Frontal cortex (tissue), 4 donors: ENCODE data around the gene PALB2. TPM values are rescaled to one million over a fixed set of nuclear protein-coding genes. Genes with fewer than 3 reads are reported as not detected.

Source experiments
- DNase-seq, 2 donors: peaks; one replicate each; pipeline ENCODE4 v3.0.0; 2012; ENCODE audit warnings: low spot score in 2 of 2
- FAIRE-seq: peaks from 2 replicates; lab custom pipeline; 2012; peaks lifted over from hg19 to GRCh38; lab: Jason Lieb, UNC
- total RNA-seq: library from RNA; depleted of rRNA; stranded (reverse); fragments of >200 nt; gene quantifications from one replicate; pipeline ENCODE4 v1.2.3, GENCODE V29; 2014
- donor health status: control.
- donor health status: control.
- donor health status: control.

The PALB2 gene
- total RNA-seq, 1 donor from 2014 or later = 21.6 TPM

DNA sequence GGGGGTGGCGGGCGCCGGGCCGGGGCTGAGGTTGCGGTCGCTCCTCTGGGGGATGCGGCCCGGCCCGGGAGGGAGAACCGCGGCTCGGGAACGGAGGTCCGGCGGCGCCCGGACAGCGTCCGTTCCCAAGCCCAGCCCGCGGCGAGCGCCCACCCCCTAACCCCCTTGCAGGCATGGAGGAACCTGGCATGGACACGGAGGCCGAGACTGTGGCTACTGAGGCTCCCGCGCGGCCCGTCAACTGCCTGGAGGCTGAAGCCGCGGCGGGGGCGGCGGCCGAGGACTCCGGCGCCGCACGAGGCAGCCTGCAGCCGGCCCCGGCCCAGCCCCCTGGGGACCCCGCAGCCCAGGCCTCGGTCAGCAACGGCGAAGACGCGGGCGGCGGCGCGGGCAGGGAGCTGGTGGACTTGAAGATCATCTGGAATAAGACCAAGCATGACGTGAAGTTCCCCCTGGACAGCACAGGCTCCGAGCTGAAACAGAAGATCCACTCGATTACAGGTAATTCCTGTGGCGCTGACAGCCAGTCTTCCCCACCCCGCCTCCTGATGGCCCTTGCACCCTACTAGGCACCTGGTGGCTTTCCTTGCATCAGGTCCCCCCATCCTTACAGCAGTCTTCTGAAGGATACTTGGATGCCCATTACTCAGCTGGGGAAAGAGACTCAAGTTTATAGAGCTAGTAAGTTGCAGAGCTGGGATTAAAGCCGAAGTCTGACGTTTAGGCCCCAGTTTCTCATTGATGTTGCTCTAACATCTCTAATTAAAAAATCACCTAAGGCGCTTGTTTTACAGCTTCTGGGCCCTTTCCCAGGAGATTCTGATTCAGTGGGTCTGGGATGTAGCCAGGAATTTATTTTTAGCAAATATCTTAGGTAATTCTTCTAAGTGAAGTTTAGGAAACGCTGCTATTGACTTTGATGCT lies 83.1 kb downstream of the PALB2 start:
- no peak for DNase-seq
- no peak for FAIRE-seq

DNA sequence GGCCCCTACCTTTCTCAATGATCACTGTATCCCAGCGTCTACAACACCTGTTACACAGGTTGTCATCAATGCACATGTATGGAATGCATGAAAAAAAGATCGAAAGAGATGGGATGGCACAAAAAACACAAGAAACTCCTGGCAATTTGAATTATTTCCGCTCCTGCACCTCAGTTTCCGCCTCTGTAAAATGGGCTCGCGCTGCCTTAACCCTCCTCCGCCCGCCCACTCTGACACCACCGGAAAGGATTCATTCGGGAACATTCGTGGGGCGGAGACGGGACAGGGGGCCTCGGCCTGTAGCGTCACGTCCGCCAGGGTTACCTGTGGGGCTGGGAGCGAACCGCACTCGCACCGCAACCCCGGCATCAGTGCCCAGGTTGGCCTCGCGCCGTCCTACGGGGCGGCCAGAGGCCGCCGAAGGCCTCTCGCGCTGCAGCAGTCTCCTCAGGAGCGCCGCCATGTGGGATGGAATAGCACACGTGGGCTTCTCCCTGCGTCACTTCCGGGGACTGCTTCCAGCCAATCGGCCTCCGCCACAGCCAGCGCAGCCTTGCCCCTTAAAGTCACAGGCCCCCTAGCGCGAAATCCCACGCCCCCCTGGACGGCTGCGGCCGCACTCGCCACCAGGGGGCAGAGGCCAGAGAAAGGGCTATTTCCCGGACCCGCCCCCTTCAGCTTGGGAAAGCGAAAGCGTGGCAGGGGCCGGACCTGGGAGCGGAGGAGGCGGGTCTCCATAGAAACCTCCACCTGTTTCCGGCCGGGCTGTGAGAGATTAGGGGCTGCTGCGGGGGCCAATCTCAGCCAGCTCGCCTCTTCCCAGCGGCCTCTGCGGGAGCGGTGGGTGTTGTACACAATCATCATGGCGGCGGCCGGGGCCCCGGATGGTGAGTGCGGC lies 84.0 kb downstream of the PALB2 start, which contains the start of the genes EARS2 and UBFD1:
Gene EARS2, minus strand, starts transcription at position 470 of the 898 bp plus-strand sequence. Its CDS starts 7 bp downstream, at position 463.
Gene UBFD1, plus strand, starts transcription at position 847 of the 898 bp plus-strand sequence. Its CDS starts 16 bp downstream, at position 863.
- DNase-seq = peak; percentile 94 to 96
- FAIRE-seq = no peak

DNA sequence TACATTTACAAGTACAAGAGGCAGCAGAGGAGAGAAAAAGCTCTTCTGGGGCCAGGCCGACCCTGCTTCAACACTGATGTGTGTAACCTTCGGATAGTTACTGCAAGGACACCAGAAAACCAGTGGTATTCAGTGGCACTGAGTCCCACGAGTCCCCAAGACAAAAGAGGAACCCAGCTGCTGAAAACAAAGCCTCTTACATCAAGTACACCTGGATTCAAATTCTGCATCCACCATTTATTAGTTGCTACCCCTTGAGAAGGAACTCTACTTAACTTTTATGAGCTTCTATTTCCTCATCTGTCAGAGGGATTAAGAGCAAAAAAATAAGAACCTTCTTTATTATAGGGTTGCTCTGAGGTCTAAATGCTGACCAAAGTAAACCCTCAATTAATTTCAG lies 86.6 kb downstream of the PALB2 start:
- FAIRE-seq (no peak), DNase-seq (no peak)

Other genes starting within 250 kb of the PALB2 start
- 16.7 TPM for gene COG7, start 188.1 kb downstream of the PALB2 start, total RNA-seq
- 17.9 TPM for gene GGA2, start 130.8 kb downstream of the PALB2 start, total RNA-seq
- 33.0 TPM for gene EARS2, start 84.0 kb downstream of the PALB2 start, total RNA-seq
- gene UBFD1, start 83.6 kb downstream of the PALB2 start, total RNA-seq = 53.0 TPM
- 108 TPM for gene NDUFAB1, start 45.0 kb downstream of the PALB2 start, total RNA-seq
- 75.0 TPM for gene DCTN5, start 156 bp upstream of the PALB2 start, total RNA-seq
- 1.6 TPM for gene PLK1, start 37.6 kb upstream of the PALB2 start, total RNA-seq
- gene ERN2, start 71.9 kb upstream of the PALB2 start, total RNA-seq = not detected
- 1.2 TPM for gene CHP2, start 113.7 kb upstream of the PALB2 start, total RNA-seq
- gene PRKCB, start 194.7 kb upstream of the PALB2 start, total RNA-seq = 49.3 TPM